Liver (tissue), 9 donors: Measurements from ENCODE around the gene STK17A. TPM values are rescaled to one million over a fixed set of nuclear protein-coding genes. Genes with fewer than 3 reads are reported as not detected.

ENCODE experiments used
- DNase-seq: peaks from one replicate; pipeline ENCODE4 v3.0.0-alpha.2; 2017; ENCODE audit warnings: low spot score
- H3K27ac ChIP-seq, 2 donors: one replicate each; pipeline ENCODE4 v1.7.0; 2013; ENCODE audit warnings: inconsistent platforms in 2 of 2, low read length in 2 of 2, control low read depth in 1 of 2, low read depth in 1 of 2, mild to moderate bottlenecking in 1 of 2
- H3K27me3 ChIP-seq, 4 donors: one replicate each; pipeline versions ENCODE4 v1.6.1 to v1.7.0; 2013; ENCODE audit warnings: low read length in 3 of 4, inconsistent platforms in 1 of 4, mild to moderate bottlenecking in 1 of 4, moderate library complexity in 1 of 4; ENCODE audit not compliant: control insufficient read depth in 4 of 4, insufficient read depth in 4 of 4
- H3K36me3 ChIP-seq, 4 donors: one replicate each; pipeline versions ENCODE4 v1.6.1 to v1.7.0; 2013; ENCODE audit warnings: low read length in 3 of 4, mild to moderate bottlenecking in 3 of 4, low read depth in 1 of 4, moderate library complexity in 1 of 4; ENCODE audit not compliant: control insufficient read depth in 4 of 4, insufficient read depth in 3 of 4
- H3K4me1 ChIP-seq, 4 donors: one replicate each; pipeline versions ENCODE4 v1.6.1 to v1.7.0; 2013; ENCODE audit warnings: low read length in 3 of 4, mild to moderate bottlenecking in 3 of 4, moderate library complexity in 1 of 4; ENCODE audit not compliant: control insufficient read depth in 4 of 4, insufficient read depth in 4 of 4
- H3K4me3 ChIP-seq, 3 donors: one replicate each; pipeline versions ENCODE4 v1.6.1 to v1.7.0; 2013; ENCODE audit warnings: low read length in 3 of 3, control low read depth in 1 of 3, low read depth in 1 of 3, mild to moderate bottlenecking in 1 of 3
- H3K9ac ChIP-seq, 2 donors: one replicate each; pipeline ENCODE4 v1.7.0; 2013; ENCODE audit warnings: low read length in 2 of 2, mild to moderate bottlenecking in 2 of 2, moderate library complexity in 2 of 2, control low read depth in 1 of 2, low read depth in 1 of 2
- H3K9me3 ChIP-seq, 4 donors: one replicate each; pipeline versions ENCODE4 v1.6.1 to v1.7.0; 2013; ENCODE audit warnings: low read length in 3 of 4; ENCODE audit not compliant: control insufficient read depth in 4 of 4
- ATF3 ChIP-seq: IDR thresholded peaks from 2 replicates; pipeline ENCODE4 v1.6.1; 2016; ENCODE audit warnings: antibody characterized with exemption
- CTCF ChIP-seq: fragments of 150-350 bp; IDR thresholded peaks from 2 replicates; pipeline ENCODE4 v1.5.1; 2017; ENCODE audit warnings: improper control_type of control experiment, low read depth, low read length; ENCODE audit not compliant: missing input control
- EGR1 ChIP-seq, 2 donors: IDR thresholded peaks; 2 replicates each; pipeline ENCODE4 v1.6.1; 2016 to 2018; ENCODE audit warnings: antibody characterized with exemption in 2 of 2, low read depth in 2 of 2
- FOXA1 ChIP-seq: IDR thresholded peaks from 2 replicates; pipeline ENCODE4 v1.6.1; 2016; ENCODE audit warnings: antibody characterized with exemption
- FOXA2 ChIP-seq: IDR thresholded peaks from 2 replicates; pipeline ENCODE4 v1.6.1; 2016; ENCODE audit warnings: antibody characterized with exemption
- GABPA ChIP-seq, 2 donors: IDR thresholded peaks in 1 of 2; conservative IDR thresholded peaks in 1 of 2; 2 replicates each; pipeline ENCODE4 v1.6.1; 2016; ENCODE audit warnings: antibody characterized with exemption in 2 of 2, mild to moderate bottlenecking in 1 of 2, moderate library complexity in 1 of 2
- HNF4A ChIP-seq, 2 donors: conservative IDR thresholded peaks; 2 replicates each; pipeline ENCODE4 v1.6.1; 2016; ENCODE audit warnings: antibody characterized with exemption in 2 of 2, mild to moderate bottlenecking in 2 of 2
- HNF4G ChIP-seq: IDR thresholded peaks from 2 replicates; pipeline ENCODE4 v1.6.1; 2016; ENCODE audit warnings: antibody characterized with exemption
- JUND ChIP-seq, 2 donors: IDR thresholded peaks; 2 replicates each; pipeline ENCODE4 v1.6.1; 2016; ENCODE audit warnings: antibody characterized with exemption in 2 of 2
- MAX ChIP-seq: IDR thresholded peaks from 2 replicates; pipeline ENCODE4 v1.6.1; 2016; ENCODE audit warnings: antibody characterized with exemption
- NR2F2 ChIP-seq: IDR thresholded peaks from 2 replicates; pipeline ENCODE4 v1.6.1; 2016; ENCODE audit warnings: antibody characterized with exemption
- RAD21 ChIP-seq, 2 donors: IDR thresholded peaks; 2 replicates each; pipeline ENCODE4 v1.6.1; 2016; ENCODE audit warnings: antibody characterized with exemption in 2 of 2, mild to moderate bottlenecking in 2 of 2
- RXRA ChIP-seq, 2 donors: IDR thresholded peaks; 2 replicates each; pipeline ENCODE4 v1.6.1; 2017 to 2018; ENCODE audit warnings: antibody characterized with exemption in 2 of 2, mild to moderate bottlenecking in 1 of 2
- SP1 ChIP-seq: IDR thresholded peaks from 2 replicates; pipeline ENCODE4 v1.6.1; 2018; ENCODE audit warnings: antibody characterized with exemption, mild to moderate bottlenecking
- YY1 ChIP-seq: IDR thresholded peaks from 2 replicates; pipeline ENCODE4 v1.6.1; 2016; ENCODE audit warnings: antibody characterized with exemption, mild to moderate bottlenecking
- ZBTB33 ChIP-seq: IDR thresholded peaks from 2 replicates; pipeline ENCODE4 v1.6.1; 2016; ENCODE audit warnings: antibody characterized with exemption
- WGBS: extraction: QIAGEN DNeasy Blood & Tissue Kit; methylation state at CpG from one replicate; pipeline ENCODE4 v1.1.7; 2013; 5-methylcytosine and 5-hydroxymethylcytosine counted together
- polyA plus RNA-seq, 2 donors: library from polyadenylated mRNA; stranded (reverse) in 1 of 2; unstranded in 1 of 2; fragments of 200-250 nt in 1 of 2; fragments of >200 nt in 1 of 2; fragmentation: Nextera tagmentation in 1 of 2; extraction: Ambion mirVana in 1 of 2; gene quantifications; one replicate each; pipeline versions ENCODE4 v1.2.1 to v1.2.3, GENCODE V29; 2013 to 2015
- total RNA-seq, 2 donors: library from RNA; depleted of rRNA; stranded (reverse); fragments of >200 nt; gene quantifications; one replicate each; pipeline ENCODE4 v1.2.3, GENCODE V29; 2014
- donor health status: healthy.
- donor health status: healthy.
- donor health status: healthy.
- donor health status: healthy.
- donor health status: healthy.

STK17A gene
- total and polyA plus RNA-seq, 4 donors = 3.0 to 18.2 (median 7.2) TPM

GRCh38 chr7:43590862-43591557, 8.1 kb downstream of the STK17A start:
- no peaks in the 10 kb centered on the region for H3K36me3 ChIP-seq
- H3K27me3 ChIP-seq = no peaks in the 10 kb centered on the region
- H3K4me3 ChIP-seq = no peak overlapping the region
- TF ChIP-seq MAX (no peak), NR2F2 (no peak), YY1 (no peak), RAD21 (IDR thresholded peaks at IDR 0.05) (no peak), FOXA1 (no peak), JUND (IDR thresholded peaks at IDR 0.05) (no peak), HNF4A (conservative IDR thresholded peaks at IDR 0.05) (no peak), GABPA (IDR thresholded peaks at IDR 0.05 in 1 of 2, conservative IDR thresholded peaks at IDR 0.05 in 1 of 2) (no peak), ATF3 (no peak)
- no peak for DNase-seq
- peaks cover 0 to 11% (median 1%) of the 10 kb centered on the region in 4 donors for H3K4me1 ChIP-seq
- H3K9ac ChIP-seq = no peak overlapping the region
- no peak overlapping the region for H3K27ac ChIP-seq
- 81% methylated on average over 2 of the region's 2 CpGs for WGBS
- H3K9me3 ChIP-seq = no peaks in the 10 kb centered on the region

GRCh38 chr7:43591558-43592180, 8.8 kb downstream of the STK17A start:
- peaks cover 0 to 11% (median 0%) of the 10 kb centered on the region in 4 donors for H3K4me1 ChIP-seq
- 45% methylated on average over 4 of the region's 4 CpGs for WGBS
- H3K4me3 ChIP-seq = no peak overlapping the region
- H3K9me3 ChIP-seq = no peaks in the 10 kb centered on the region
- TF ChIP-seq EGR1 (IDR thresholded peaks at IDR 0.05; ENCODE audit: low read depth in 2 of 2) (no peak), FOXA1 (no peak), HNF4G (no peak), CTCF (no peak), MAX (no peak), SP1 (no peak), FOXA2 (no peak), RXRA (IDR thresholded peaks at IDR 0.05) (no peak), RAD21 (IDR thresholded peaks at IDR 0.05) (no peak), HNF4A (conservative IDR thresholded peaks at IDR 0.05) (no peak), JUND (IDR thresholded peaks at IDR 0.05) (no peak), ZBTB33 (no peak), GABPA (IDR thresholded peaks at IDR 0.05 in 1 of 2, conservative IDR thresholded peaks at IDR 0.05 in 1 of 2) (no peak), YY1 (no peak), NR2F2 (no peak), ATF3 (no peak)
- no peak for DNase-seq
- no peaks in the 10 kb centered on the region for H3K36me3 ChIP-seq
- H3K27me3 ChIP-seq = no peaks in the 10 kb centered on the region
- no peak overlapping the region for H3K27ac ChIP-seq
- H3K9ac ChIP-seq = no peak overlapping the region
